Spleen (tissue), 11 donors: ENCODE results near the gene RAD51C. TPM values are rescaled to one million over a fixed set of nuclear protein-coding genes. Genes with fewer than 3 reads are reported as not detected.
A peak's percentile ranks its signal among the peaks of the same experiment; 100 is the strongest.

Experiments used
- DNase-seq: peaks from one replicate; pipeline ENCODE4 v3.0.0-alpha.2; 2020
- H3K27ac ChIP-seq, 8 donors: fragments of 200-600 bp; sonication (generic) in 7 of 8; 1 replicate in 4 of 8; 2 replicates in 4 of 8; pipeline versions ENCODE4 v1.5.0 to v1.8.0; 2016 to 2021; ENCODE audit warnings: inconsistent platforms in 4 of 8, mild to moderate bottlenecking in 4 of 8, moderate library complexity in 1 of 8
- H3K27me3 ChIP-seq, 7 donors: fragments of 200-600 bp; sonication (generic) in 6 of 7; replicated peaks in 1 of 7; 1 replicate in 4 of 7; 2 replicates in 3 of 7; pipeline versions ENCODE4 v1.5.0 to v1.8.0; 2016 to 2021; ENCODE audit warnings: inconsistent platforms in 3 of 7, mild to moderate bottlenecking in 1 of 7
- H3K36me3 ChIP-seq, 6 donors: fragments of 200-600 bp; sonication (generic) in 5 of 6; 1 replicate in 4 of 6; 2 replicates in 2 of 6; pipeline versions ENCODE4 v1.5.0 to v1.8.0; 2016 to 2021; ENCODE audit warnings: inconsistent platforms in 2 of 6
- H3K4me1 ChIP-seq, 6 donors: fragments of 200-600 bp; sonication (generic) in 5 of 6; 1 replicate in 3 of 6; 2 replicates in 3 of 6; pipeline versions ENCODE4 v1.5.0 to v1.8.0; 2016 to 2021; ENCODE audit warnings: inconsistent platforms in 3 of 6
- H3K4me3 ChIP-seq, 8 donors: fragments of 200-600 bp; sonication (generic) in 7 of 8; 1 replicate in 4 of 8; 2 replicates in 4 of 8; pipeline versions ENCODE4 v1.5.0 to v1.8.0; 2016 to 2021; ENCODE audit warnings: inconsistent platforms in 4 of 8, mild to moderate bottlenecking in 4 of 8, moderate library complexity in 2 of 8
- H3K9me3 ChIP-seq, 8 donors: fragments of 200-600 bp; sonication (generic) in 7 of 8; 1 replicate in 4 of 8; 2 replicates in 4 of 8; pipeline versions ENCODE4 v1.5.0 to v1.8.0; 2016 to 2021; ENCODE audit warnings: inconsistent platforms in 4 of 8
- POLR2A ChIP-seq, 3 donors: fragments of 450-650 bp; IDR thresholded peaks; one replicate each; pipeline ENCODE4 v1.5.1; 2017; ENCODE audit warnings: antibody characterized with exemption in 3 of 3, mild to moderate bottlenecking in 1 of 3
- POLR2AphosphoS5 ChIP-seq, 3 donors: sonication (generic); formaldehyde crosslinking; IDR thresholded peaks; one replicate each; pipeline ENCODE4 v1.5.1; 2017; ENCODE audit warnings: antibody characterized with exemption in 3 of 3
- WGBS, 5 donors: extraction: QIAGEN DNeasy Blood & Tissue Kit in 3 of 5; methylation state at CpG; one replicate each; pipeline versions ENCODE4 v1.1.5 to v1.1.7; 2013 to 2018; 5-methylcytosine and 5-hydroxymethylcytosine counted together
- intact Hi-C: fragments of 100-400 bp; cut with DNase I; formaldehyde crosslinking; loops from one replicate; pipeline ENCODE4 v1.15.0; 2023; ENCODE audit warnings: low total_unique reads
- polyA plus RNA-seq, 3 donors: library from polyadenylated mRNA; stranded (reverse); fragments of 200-250 nt; gene quantifications; one replicate each; pipeline ENCODE4 v1.2.1, GENCODE V29; 2013
- total RNA-seq, 7 donors: library from RNA; depleted of rRNA in 3 of 7; stranded (reverse); fragments of >200 nt in 3 of 7; fragmentation: NEBNext Ultra II Directional in 4 of 7; extraction: Animal tissue kit (Norgen Biotek cat#: 25700) in 4 of 7; gene quantifications; one replicate each; pipeline versions ENCODE4 v1.1.0 to v1.2.1, GENCODE V29; 2016 to 2021
- TF ChIP-seq, protein P1 (sequence below), 11 experiments: fragments of 200-600 bp in 7 of 11; fragments of 450-650 bp in 4 of 11; sonication (generic) in 4 of 11; IDR thresholded peaks in 8 of 11; conservative IDR thresholded peaks in 3 of 11; 1 replicate in 7 of 11; 2 replicates in 4 of 11; pipeline versions ENCODE4 v1.4.0 to v1.8.0; 2016 to 2021; ENCODE audit warnings: antibody characterized with exemption in 11 of 11, inconsistent platforms in 4 of 11, mild to moderate bottlenecking in 1 of 11
- donor health status: healthy with polysubstance abuse.
- donor health status: DM: no; HTN: no; CAD: no; lungs with moderate emphysema.
- donor health status: DM: no; HTN: no; CAD: no.
- donor health status: Bipolar disorder and iron deficiency.
- donor health status: healthy.
- donor health status: DM: no; HTN: no; CAD: no.
- donor health status: DM: yes; HTN: yes; CAD: no.

Gene RAD51C
- total and polyA plus RNA-seq, 10 donors: 19.6 to 28.5 (median 23.5) TPM

DNA sequence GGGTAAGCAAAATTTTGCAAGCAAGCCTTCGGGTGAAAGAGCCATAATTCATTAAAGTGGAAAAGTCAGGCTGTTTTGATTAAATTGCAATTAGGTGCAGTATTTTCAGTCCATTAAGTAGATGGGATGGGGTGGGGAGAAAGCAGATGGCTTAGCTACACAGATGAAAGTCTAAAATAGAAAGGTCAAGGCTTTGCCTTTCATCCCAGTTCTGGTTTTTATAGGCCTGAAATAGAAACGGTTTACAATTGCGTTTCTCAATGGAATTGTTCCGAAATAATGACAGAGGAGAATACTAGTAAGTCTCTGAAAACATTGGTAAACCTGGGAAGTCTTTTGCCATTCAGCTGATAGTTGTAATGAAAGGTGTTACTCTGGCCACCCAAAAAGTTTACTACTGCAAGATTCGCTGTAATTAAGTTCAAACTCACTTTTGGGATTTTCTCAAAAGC lies 64.8 kb downstream of the RAD51C start:
- Histone ChIP-seq H3K4me3 (peak overlapping the region in 4 of 8 donors; percentile 48 to 76 (median 62)), H3K4me1 (peaks cover 3 to 25% (median 21%) of the 10 kb centered on the region in 6 donors), H3K36me3 (no peaks in the 10 kb centered on the region), H3K27ac (no peak overlapping the region), H3K9me3 (no peaks in the 10 kb centered on the region), H3K27me3 (peaks cover 0 to 85% (median 53%) of the 10 kb centered on the region in 7 donors)
- no peak for DNase-seq
- intact Hi-C loops: no loop called here
- TF ChIP-seq POLR2AphosphoS5 (IDR thresholded peaks at IDR 0.05) (no peak), POLR2A (IDR thresholded peaks at IDR 0.05) (no peak)
- 48 to 57% (median 52%) methylated on average over 5 of the region's 5 CpGs for WGBS, 5 donors

DNA sequence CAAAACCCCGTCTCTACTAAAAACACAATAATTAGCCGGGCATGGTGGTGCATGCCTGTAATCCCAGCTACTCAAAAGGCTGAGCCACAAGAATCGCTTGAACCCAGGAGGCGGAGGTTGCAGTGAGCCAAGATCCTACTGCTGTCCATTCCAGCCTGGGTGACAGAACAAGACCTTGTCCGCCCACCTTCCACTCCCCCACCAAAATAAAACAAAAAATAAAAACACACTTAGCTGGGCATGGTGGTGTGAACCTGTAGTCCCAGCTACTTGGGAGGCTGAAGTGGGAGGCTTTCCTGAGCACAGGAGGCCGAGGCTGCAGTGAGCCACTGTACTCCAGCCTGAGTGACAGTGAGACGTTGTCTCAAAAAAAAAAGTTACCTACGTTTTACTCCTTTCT lies 66.5 kb downstream of the RAD51C start:
- WGBS, 5 donors: 88 to 95% (median 91%) methylated on average over 8 of the region's 8 CpGs
- Histone ChIP-seq H3K27ac (no peak overlapping the region), H3K4me1 (peaks cover 3 to 25% (median 21%) of the 10 kb centered on the region in 6 donors), H3K4me3 (no peak overlapping the region), H3K9me3 (no peaks in the 10 kb centered on the region), H3K36me3 (no peaks in the 10 kb centered on the region), H3K27me3 (peaks cover 0 to 82% (median 53%) of the 10 kb centered on the region in 7 donors)
- no peak for DNase-seq
- intact Hi-C loops: no loop called here
- TF ChIP-seq POLR2AphosphoS5 (IDR thresholded peaks at IDR 0.05) (no peak), POLR2A (IDR thresholded peaks at IDR 0.05) (no peak)
- TF ChIP-seq, protein P1, sequence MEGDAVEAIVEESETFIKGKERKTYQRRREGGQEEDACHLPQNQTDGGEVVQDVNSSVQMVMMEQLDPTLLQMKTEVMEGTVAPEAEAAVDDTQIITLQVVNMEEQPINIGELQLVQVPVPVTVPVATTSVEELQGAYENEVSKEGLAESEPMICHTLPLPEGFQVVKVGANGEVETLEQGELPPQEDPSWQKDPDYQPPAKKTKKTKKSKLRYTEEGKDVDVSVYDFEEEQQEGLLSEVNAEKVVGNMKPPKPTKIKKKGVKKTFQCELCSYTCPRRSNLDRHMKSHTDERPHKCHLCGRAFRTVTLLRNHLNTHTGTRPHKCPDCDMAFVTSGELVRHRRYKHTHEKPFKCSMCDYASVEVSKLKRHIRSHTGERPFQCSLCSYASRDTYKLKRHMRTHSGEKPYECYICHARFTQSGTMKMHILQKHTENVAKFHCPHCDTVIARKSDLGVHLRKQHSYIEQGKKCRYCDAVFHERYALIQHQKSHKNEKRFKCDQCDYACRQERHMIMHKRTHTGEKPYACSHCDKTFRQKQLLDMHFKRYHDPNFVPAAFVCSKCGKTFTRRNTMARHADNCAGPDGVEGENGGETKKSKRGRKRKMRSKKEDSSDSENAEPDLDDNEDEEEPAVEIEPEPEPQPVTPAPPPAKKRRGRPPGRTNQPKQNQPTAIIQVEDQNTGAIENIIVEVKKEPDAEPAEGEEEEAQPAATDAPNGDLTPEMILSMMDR (IDR thresholded peaks at IDR 0.05 in 8 of 11, conservative IDR thresholded peaks at IDR 0.05 in 3 of 11): no peak

DNA sequence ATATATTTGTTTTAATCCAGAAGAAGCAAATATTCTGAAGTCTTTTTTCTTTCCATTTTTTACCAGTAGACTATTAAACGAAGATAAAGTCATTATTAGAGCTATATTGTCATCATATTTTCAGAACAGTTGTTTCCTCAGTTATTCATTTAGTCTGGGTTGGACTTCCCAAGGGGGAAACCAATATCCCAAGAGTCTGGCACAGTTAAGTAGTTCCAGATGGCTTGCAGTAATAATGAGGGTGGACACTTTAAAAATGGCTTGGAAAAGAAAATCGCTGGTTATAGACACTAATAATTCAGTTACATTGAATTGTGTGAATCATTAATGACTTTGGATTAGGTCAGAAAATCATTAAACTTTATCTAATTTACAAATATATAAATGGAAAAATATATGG lies 67.1 kb downstream of the RAD51C start:
- TF ChIP-seq POLR2A (IDR thresholded peaks at IDR 0.05): no peak
- TF ChIP-seq, protein P1 (IDR thresholded peaks at IDR 0.05 in 8 of 11, conservative IDR thresholded peaks at IDR 0.05 in 3 of 11): no peak
- no peak for TF ChIP-seq POLR2AphosphoS5 (IDR thresholded peaks at IDR 0.05)
- Histone ChIP-seq H3K36me3 (no peaks in the 10 kb centered on the region), H3K9me3 (no peaks in the 10 kb centered on the region), H3K4me3 (no peak overlapping the region), H3K27me3 (peaks cover 0 to 80% (median 53%) of the 10 kb centered on the region in 7 donors), H3K27ac (no peak overlapping the region), H3K4me1 (peaks cover 3 to 25% (median 21%) of the 10 kb centered on the region in 6 donors)
- intact Hi-C loops: no loop called here
- DNase-seq: no peak
- WGBS, 5 donors: 74 to 86% (median 83%) methylated on average over 2 of the region's 2 CpGs

DNA sequence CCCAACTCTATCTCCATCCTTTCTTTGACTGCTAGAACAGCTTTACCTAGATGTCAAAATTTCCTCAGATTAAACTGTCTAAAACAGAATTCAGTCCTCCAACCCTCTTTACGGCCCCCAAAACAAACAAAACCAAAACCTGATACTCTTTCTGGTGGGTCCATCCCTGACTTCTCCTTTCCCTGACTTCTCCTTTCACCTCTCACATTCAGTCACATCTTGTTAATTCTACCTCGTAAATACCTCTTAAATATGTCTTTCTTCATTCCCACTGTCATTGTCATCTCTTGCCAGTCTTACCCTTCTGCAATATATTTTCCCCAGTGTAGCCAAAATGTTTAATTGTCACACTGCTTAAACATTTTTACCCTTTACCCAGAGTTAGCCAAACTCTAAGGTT lies 67.8 kb downstream of the RAD51C start:
- TF ChIP-seq POLR2A (IDR thresholded peaks at IDR 0.05) (no peak), POLR2AphosphoS5 (IDR thresholded peaks at IDR 0.05) (no peak)
- TF ChIP-seq, protein P1 (IDR thresholded peaks at IDR 0.05 in 8 of 11, conservative IDR thresholded peaks at IDR 0.05 in 3 of 11): no peak
- Histone ChIP-seq H3K36me3 (no peaks in the 10 kb centered on the region), H3K4me1 (peaks cover 3 to 23% (median 21%) of the 10 kb centered on the region in 6 donors), H3K9me3 (no peaks in the 10 kb centered on the region), H3K27ac (no peak overlapping the region), H3K27me3 (peaks cover 0 to 73% (median 53%) of the 10 kb centered on the region in 7 donors), H3K4me3 (no peak overlapping the region)
- no peak for DNase-seq
- intact Hi-C loops: no loop called here
- 61 to 76% (median 75%) methylated on average over 2 of the region's 2 CpGs for WGBS, 5 donors
